Astrocyte of the cerebellum (primary cell): Measurements from ENCODE around the gene HECTD4.
"Not testable (repeated sequence)": the region's sequence is repeated elsewhere in the genome, so short reads cannot be mapped to it uniquely, and the experiment has no call there.

Experiments used
- DNase-seq: peaks from one replicate; pipeline ENCODE4 v3.0.0-alpha.2; 2011; ENCODE audit warnings: low read depth
- H3K4me3 ChIP-seq: 2 replicates; pipeline ENCODE4 v1.5.1; 2011; ENCODE audit warnings: mild to moderate bottlenecking, low read depth, low read length, moderate library complexity
- in situ Hi-C: cut with HindIII; loops from 2 replicates; pipeline ENCODE4 v1.10.0; 2017; ENCODE audit warnings: low sequenced_read_pairs
- TF ChIP-seq, protein P1 (sequence below): IDR thresholded peaks from 2 replicates; pipeline ENCODE4 v1.5.1; 2012; ENCODE audit warnings: low read length, low read depth, moderate library complexity, mild to moderate bottlenecking; ENCODE audit errors: missing control alignments

HECTD4 gene

DNA sequence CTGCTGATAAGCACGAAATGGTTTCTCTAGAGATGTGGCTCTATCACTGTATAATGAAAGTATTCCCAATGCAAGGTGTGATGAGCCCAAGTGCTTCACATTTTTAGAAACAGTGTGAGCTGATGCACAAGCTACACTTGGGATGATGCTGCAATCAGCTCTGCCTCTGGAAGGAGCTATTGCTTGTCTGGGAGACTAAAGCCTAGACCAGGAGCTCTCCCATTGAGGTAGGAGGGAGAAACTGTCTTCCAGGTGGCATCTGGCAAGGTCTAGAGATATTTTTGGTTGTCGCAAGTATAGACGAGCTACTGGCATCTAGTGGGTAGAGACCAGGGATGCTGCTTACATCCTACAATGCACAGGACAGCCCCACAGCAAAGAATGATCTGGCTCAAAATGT lies 42.0 kb downstream of the HECTD4 start:
- in situ Hi-C loops: no loop called here
- no peak for DNase-seq
- TF ChIP-seq, protein P1, sequence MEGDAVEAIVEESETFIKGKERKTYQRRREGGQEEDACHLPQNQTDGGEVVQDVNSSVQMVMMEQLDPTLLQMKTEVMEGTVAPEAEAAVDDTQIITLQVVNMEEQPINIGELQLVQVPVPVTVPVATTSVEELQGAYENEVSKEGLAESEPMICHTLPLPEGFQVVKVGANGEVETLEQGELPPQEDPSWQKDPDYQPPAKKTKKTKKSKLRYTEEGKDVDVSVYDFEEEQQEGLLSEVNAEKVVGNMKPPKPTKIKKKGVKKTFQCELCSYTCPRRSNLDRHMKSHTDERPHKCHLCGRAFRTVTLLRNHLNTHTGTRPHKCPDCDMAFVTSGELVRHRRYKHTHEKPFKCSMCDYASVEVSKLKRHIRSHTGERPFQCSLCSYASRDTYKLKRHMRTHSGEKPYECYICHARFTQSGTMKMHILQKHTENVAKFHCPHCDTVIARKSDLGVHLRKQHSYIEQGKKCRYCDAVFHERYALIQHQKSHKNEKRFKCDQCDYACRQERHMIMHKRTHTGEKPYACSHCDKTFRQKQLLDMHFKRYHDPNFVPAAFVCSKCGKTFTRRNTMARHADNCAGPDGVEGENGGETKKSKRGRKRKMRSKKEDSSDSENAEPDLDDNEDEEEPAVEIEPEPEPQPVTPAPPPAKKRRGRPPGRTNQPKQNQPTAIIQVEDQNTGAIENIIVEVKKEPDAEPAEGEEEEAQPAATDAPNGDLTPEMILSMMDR: no peak
- no peak overlapping the region for H3K4me3 ChIP-seq

- in situ Hi-C loops, DNase-seq, H3K4me3 ChIP-seq: not testable (repeated sequence)
Observed at GRCh38 chr12:112334999-112335398, 47.2 kb downstream of the HECTD4 start.

- no peak for DNase-seq
- TF ChIP-seq, protein P1: no peak
- no peak overlapping the region for H3K4me3 ChIP-seq
- in situ Hi-C loops: no loop called here
Observed at GRCh38 chr12:112333019-112333418, 49.2 kb downstream of the HECTD4 start.

DNA sequence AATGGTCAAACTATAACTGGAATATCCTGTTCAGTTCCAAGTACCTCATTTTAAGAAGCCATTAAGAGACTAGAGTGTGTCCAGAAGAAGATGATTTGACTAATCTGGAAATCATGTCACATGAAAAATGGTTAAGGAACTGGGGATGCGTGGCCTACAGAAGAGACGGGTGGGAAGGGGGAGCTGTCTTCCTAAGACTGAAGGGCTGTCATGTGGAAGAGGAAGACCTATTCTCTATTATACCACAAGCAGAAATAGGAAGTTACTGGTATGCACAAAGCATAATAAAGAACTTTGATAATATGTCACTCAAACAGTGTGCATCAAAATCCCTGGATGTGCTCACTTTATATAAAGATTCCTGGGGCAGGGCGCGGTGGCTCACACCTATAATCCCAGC lies 50.3 kb downstream of the HECTD4 start:
- no peak overlapping the region for H3K4me3 ChIP-seq
- TF ChIP-seq, protein P1: no peak
- no peak for DNase-seq
- in situ Hi-C loops: no loop called here

DNA sequence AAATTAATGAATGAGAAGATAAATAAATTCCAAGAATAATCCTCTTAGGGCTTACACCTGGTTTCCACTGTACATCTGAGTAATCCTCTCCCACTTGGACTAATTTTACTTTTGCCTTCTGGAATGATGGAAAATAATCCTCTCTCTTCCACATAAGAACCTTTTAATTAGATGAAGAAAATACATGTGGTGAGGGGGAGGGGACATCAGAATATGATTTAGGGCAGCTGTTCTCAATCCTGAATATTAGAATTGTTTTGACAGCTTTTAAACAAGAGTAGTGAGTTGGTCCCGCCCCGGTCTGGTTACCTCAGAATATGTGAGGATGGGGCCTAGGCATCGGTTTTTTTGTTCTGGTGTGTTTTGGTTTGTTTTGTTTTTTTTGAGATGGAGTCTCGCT lies 51.5 kb downstream of the HECTD4 start:
- no peak for DNase-seq
- H3K4me3 ChIP-seq: no peak overlapping the region
- in situ Hi-C loops: no loop called here
- TF ChIP-seq, protein P1: no peak

GRCh38 chr12:112328456-112329124 lies 53.6 kb downstream of the HECTD4 start:
- TF ChIP-seq, protein P1: no peak
- H3K4me3 ChIP-seq: no peak overlapping the region
- in situ Hi-C loops: no loop called here
- DNase-seq: no peak

DNA sequence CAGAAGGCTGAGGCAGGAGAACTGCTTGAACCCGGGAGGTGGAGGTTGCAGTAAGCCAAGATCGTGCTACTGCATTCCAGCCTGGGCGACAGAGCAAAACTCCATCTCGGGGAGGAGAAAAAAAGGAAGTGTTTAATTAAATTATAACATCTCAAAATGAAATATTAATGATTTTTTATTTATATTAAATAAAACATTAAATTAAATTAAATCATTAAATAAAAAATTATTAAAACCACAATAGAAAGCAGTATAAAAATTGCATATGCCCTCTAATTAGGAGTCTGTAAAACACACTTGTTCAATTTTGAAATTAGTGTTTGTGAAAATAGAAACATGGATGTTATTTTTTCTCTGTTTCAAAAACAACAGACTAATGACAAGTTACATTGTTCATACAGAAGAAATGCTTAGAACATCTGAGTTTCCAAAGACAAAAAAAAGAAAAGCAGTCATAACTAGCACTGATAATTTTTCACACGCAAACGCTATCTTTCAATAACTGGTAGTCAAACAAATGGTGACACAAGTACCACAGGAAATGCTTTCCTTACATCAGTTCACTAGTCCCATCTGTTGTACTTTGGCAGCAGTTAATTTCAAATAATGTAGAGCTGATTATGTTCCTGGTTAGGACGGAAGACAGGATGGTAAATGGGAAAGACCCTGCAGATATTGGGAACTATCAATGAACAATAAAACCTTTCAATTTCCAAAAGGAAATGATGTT lies 54.9 kb downstream of the HECTD4 start:
- no peak for DNase-seq
- no peak overlapping the region for H3K4me3 ChIP-seq
- TF ChIP-seq, protein P1: no peak
- in situ Hi-C loops: no loop called here
